Kasumi-1 (cell line): ENCODE measurements around the gene TCTN1.
"Not testable (repeated sequence)": the region's sequence is repeated elsewhere in the genome, so short reads cannot be mapped to it uniquely, and the experiment has no call there.

Experiments
- DNase-seq, 2 experiments: peaks; one replicate each; lab custom pipeline; 2025; lab: John Stamatoyannopoulos, UW

TCTN1 gene

DNA sequence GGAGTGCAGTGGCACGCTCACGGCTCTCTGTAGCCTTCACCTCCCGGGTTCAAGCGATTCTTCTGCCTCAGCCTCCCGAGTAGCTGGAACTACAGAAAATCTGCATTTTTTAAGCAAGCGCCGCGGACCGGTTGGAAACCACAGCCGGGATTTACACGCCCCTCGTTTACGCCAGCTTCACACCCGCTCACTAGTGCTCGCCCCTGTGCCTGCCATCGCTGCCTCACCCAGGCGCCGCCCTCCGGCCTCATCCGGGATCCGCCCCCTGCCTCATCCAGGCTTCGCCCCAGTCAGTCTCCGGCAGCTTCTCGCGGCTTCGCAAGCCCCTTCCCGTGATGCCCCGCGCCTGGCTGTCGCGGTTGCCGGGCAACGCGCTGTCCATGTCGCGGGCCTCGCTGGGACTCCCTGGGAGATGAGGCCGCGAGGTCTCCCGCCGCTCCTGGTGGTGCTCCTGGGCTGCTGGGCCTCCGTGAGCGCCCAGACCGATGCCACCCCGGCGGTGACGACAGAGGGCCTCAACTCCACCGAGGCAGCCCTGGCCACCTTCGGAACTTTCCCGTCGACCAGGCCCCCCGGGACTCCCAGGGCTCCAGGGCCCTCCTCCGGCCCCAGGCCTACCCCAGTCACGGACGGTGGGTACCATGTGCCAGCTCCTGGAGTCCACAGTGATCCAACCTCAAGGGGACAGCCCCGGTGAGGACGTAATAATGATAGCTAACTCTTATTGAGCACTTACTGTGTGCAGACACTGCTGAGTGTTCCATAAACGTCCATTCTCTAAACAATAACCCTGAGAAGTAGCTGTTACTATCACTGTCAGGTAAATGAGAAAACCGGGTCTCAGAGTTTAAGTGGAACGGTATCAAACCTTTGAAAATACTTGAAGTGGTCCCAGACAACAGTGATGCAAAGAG, at the start of gene TCTN1:
TSS of gene TCTN1 (plus strand) at position 359 of the 914 bp plus-strand sequence. CDS start at position 413, 54 bp downstream.
- peak; percentile 95 to 96 for DNase-seq

DNA sequence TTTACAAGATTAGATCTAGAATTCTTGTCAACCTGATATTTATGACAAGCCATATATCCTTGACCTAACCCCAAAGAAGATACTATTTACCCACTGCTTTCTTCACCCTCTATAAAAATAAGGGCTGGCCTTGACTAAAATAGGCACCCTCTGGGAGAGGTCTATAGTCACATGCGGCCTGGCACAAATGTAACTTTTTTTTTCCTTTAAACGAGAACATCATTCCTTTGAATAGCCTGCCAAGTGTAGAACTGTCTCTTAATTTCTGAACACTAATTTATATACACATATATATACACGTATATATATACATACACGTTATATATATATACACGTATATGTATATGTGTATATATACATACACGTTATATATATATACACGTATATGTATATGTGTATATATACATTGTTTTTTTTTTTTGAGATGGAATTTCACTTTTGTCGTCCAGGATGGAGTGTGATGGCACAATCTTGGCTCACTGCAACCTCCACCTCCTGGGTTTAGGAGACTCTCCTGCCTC, 49.4 kb upstream of the TCTN1 start:
- no peak for DNase-seq

DNA sequence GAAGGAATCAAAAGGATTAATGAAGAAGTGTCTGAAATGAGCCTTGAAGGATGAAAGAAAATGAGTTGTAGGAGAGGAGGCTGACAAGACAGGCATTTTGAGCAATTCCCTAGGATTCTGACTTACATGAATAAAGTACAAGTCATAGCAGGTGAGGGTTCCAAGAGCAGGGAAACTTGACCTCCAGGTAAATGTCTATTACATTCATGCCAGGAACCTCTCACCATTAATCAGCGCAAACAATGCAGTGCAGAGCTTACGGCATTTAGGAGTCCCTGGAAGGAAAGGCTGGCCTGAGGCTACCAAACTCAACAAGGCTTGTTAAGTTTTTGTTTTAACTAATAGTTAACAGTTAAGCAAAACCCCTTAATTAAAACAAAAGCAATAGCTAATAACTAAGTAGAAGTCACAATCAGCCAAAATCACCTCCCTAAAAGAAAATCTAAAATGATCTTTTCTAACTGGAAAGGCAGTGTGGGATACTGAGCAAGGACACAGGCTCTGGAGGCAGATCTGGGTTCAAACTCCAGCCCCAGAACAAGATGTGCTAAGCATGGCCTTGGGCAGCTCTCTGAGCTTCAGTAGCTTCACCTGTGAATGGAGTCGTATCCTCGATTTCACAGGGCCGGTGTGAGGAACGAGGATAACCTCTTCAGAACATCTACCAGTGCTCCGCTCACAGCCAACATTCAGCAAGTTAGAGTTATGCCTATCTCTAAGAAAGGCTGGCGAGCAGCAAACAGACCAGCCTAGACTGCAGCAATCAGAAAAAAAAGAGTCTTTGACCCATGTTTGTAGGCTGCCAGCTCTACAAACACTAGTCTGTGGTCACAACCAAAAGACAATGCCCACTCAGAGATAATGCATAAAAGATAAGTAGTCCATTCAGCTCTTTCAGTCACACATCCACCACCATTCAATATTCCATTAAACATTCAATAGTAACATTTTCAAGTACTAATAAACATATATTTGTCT, 47.7 kb upstream of the TCTN1 start:
- DNase-seq: no peak

DNA sequence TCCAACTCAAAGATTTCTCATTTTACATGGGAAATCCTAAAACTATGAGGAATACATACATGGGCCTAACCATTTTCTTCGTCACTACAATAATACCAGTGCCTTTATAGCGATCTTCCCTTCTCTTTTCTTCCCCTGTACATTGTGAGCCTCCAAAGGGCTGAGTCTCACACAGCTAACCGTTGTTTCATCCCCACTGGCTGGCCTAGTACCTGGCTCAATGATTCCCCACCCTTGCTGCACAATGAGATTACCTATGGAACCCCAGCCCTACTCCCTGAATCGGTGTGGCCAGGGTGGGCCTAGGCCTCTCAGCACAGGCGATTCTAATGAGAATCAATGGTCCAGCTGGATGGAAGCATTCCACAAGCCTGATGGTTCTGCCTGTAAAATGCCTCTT, 46.9 kb upstream of the TCTN1 start:
- DNase-seq: no peak

DNA sequence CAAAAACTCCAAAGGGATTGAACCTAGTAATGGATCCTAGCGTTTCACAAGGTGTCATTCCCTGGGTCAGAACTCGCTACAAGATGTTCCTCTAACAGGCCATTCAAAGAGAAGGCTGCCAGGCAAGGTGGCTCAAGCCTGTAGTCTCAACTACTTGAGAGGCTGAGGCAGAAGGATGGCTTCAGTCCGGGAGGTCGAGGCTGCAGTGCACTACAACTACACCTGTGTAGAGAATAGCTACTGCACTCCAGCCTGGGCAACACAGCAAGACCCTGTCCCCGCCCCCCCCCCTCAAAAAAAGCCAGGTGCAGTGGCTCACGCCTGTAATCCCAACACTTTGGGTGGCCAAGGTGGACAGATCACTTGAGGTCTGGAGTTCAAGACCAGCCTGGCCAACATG, 45.2 kb upstream of the TCTN1 start:
- no peak for DNase-seq

DNA sequence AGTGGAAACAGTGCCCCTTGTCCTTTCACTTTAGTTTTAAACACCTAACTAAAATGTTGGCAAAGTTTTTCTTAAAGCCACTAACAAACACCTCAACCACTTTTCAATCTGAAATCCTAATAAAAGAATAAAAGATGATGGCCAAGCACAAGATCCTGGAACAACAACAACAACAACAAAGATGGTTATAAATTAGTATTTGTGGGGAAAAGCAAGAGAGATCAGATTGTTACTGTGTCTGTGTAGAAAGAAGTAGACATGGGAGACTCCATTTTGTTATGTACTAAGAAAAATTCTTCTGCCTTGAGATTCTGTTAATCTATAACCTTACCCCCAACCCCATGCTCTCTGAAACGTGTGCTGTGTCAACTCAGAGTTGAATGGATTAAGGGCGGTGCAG, 44.1 kb upstream of the TCTN1 start:
- DNase-seq: not testable (repeated sequence)

DNA sequence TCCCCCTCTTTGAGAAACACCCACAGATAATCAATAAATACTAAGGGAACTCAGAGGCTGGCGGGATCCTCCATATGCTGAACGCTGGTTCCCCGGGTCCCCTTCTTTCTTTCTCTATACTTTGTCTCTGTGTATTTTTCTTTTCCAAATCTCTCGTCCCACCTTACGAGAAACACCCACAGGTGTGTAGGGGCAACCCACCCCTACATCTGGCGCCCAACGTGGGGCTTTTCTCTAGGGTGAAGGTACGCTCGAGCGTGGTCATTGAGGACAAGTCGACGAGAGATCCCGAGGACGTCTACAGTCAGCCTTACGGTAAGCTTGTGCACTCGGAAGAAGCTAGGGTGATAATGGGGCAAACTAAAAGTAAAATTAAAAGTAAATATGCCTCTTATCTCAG, 43.1 kb upstream of the TCTN1 start:
- DNase-seq: not testable (repeated sequence)

DNA sequence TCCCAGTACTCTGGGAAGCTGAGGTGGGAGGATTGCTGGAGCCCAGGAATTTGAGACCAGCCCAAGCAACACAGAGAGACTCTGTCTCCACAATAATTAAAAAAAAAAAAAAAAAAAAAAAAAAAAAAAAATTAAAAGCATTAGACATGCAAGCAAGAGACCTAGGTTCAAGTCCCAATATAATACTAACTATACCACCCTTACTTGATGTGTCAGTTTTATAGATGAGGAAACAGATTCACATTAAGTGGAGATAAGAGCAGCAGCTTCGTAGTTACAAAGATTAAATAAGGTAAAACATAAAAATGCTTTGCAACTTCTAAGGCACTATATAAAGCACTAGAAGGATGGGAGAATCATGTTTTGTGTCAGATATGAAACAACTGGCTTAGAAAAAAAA, 39.9 kb upstream of the TCTN1 start:
- DNase-seq: no peak

DNA sequence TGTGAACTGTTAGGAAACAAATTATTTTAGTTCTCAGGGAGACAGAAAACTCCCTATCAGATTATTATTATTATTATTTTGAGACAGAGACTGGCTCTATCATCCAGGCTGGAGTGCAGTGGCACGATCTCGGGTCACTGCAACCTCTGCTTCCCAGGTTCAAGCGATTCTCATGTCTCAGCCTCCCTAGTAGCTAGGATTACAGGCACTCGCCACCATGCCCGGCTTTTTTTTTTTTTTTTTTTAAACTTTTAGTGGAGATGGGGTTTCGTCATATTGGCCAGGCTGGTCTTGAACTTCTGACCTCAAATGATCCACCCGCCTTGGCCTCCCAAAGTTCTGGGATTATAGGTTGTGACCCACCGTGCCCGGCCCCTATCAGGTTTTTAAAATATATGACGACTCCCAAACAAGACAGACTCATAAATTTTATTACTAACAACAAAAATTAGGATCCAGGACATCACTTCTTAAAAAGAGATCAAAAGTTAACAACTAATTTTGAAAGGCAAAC, 39.2 kb upstream of the TCTN1 start:
- not testable (repeated sequence) for DNase-seq

DNA sequence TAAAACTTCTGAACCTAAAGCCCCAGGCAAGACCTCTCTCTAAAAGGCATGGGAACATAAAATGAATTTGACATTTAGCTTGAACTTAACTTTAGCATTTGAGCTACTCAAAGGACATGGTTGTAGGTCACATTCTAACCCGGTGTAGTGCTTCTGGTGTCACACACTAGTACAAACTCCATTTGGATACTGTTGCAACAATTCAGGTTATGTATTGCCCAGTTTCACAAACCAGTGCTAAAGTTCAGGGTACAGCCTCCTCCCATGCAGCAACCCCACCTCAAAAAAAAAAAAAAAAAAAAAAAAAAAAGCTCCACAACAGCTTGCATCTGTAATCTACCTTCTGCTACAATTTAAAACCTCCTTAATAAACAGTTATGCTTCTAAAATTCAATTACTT, 38.6 kb upstream of the TCTN1 start:
- no peak for DNase-seq

DNA sequence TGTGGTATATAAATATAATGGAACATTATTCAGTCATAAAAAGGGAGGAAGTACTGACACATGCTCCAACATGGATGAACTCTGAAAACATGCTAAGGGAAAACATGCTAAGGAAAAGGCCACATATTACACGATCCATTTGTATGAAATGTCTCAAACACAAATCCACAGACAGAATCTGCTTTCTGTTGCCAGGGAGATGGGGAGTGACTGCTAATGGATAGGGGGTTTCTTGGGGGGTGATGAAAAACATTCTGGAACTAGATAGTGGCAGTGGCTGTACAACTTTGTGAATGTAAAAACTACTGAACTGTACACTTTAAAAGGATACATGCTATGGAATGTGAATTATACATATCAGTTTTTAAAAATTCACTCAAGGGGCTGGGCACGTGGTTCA, 37.4 kb upstream of the TCTN1 start:
- DNase-seq: no peak

DNA sequence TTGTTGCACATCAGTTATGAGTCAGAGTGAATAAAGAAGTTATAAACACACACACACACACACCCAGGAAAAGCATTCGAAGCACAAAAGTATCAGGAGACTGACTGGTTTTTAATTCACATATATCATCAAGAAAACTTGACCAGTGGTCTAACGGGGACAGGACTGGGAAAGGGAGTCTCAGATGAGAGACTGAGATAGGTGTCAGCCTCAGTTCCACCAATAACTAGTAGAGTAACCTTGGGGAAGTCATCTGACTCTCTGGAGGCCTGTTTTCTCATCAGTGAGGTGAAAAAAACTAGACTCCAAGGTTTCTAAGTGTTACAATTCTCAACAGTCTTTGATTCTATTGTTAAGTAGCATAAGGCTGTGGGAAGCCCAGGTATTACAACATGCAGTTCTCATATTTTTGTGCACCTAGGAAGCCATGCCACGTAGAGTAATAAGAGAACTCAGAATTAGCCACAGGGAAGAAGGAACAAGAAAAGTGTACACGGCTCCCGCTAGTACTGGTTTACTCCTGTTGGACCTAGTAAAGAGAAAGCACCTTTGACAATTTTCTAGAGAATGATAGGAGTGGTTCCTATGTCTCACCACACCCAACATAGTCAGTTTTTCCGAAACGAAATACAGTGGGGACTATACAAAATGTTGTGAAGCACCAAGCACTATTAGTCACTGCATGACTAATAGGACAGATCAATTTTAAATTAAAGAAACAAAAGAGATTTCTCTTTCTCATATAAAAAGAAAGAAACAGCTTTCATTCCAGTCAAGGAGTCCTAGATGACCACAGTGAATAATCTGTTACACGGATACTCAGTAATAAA, 35.9 kb upstream of the TCTN1 start:
- peak; percentile 64 to 75 for DNase-seq

DNA sequence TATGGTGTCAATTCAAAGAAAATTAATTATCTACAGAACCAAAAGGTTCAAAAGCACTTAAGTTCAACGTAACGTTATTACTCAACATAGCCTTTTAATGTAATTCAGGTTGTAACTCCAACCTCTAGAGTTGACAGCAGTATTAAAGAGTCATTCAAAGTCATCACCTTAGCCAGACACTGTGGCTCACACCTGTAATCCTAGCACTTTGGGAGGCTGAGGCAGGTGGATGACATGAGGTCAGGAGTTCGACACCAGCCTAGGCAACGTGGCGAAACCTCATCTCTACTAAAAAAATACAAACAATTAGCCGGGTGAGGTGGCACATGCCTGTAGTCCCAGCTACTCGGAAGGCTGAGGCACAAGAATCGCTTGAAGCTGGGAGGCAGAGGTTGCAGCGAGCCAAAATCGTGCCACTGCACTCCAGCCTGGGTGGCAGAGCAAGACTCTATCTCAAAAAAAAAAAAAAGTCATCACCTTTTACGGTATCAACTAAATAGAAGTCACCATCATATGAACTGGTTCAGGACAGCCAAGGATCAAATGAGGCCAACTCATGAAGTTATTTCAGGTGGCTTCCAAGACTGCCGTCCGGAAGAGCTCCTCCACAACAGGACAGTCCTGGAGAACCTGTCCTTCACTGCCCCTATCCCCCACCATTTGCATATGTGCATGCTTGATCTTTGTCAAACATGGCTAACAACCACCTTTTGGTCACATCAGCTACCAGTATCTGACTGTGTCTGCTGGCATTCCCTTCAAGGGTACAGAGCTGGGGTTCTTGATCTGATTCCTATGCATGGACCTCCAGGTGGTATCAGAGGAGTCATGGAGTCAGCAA, 35.0 kb upstream of the TCTN1 start:
- no peak for DNase-seq

DNA sequence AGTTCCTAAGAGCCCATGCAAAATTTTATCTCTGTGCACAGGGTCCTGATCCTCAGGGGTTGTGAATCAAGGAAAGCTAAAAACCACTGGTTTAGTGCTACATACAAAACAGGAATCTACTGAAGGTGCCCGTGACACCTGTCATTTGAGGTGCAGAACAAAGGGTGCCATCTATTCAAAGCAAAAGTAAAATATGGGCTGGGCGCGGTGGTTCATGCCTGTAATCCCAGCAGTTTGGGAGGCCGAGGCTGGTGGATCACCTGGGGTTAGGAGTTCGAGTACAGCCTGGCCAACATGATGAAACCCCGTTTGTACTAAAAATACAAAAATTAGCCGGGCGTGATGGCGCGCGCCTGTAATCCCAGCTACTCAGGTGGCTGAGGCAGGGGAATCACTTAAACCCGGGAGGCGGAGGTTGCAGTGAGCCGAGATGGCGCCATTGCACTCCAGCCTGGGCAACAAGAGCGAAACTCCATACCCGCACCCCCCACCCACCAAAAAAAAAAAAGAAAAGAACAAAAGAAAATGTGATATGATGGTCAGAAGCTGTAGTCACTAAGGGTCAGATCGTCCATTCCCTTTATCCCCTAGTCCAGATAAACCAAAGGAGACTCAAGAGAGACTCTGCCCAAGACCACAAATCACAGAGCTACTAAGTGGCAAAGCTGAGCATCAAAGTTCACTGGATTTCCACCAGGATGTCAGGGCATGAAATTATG, 34.2 kb upstream of the TCTN1 start:
- no peak for DNase-seq

DNA sequence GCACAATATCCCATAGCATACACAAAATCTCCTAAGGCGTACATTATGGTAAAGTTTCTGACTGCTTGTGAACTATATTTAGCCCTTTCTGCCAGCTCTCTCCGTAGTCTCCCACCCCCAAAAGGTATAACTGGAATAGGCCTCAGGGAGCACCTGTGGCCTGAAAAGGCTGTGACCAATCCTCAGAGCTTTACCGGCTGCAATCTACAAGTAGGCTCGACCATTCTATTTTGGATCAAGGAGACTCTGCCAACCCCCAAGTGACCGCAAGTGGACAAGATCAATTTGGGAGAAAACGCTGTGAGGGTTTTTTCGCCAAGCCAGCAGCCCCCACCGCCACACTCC, 32.0 kb upstream of the TCTN1 start:
- DNase-seq: no peak

DNA sequence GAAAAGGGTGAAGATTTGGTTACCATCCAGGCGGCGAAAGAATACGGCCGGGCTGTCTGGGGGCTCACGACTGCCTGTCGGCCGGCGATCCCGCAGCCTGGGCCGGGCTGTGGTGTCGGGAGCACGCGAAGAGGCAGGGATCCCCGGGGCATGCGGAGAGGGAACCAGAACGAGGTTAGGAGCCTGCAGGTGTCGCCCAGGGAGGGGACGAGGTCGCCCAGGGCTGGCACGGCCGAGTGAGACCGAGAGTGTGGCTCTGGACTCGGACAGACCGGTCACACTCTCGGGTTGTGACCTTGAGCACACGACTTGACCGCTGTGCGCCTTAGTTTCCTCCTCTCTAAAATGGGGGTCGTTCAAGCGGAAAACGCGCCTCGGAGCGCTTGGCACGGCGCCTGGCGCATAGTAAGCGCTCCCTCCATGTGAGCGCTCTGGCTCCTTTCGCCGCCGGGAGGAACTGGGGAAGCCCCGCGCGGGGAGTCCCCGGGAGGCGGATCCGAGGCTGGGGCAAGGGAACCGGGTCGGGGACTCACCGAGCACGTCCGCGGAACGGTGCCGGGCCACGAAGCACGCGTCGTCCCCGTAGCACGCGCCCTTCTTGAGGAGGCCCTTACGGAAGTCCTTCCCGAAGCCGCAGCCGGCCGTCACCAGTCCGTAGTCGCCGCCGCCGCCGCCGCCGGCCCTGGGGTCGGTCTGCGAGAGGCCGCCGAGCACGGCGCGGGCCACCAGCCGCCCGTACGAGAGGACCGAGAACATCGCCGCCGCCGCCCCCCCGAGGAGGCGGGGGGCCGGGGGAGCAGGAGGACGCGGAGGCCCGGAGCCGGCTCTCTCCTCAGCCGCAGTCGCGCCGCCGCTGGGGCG, 31.4 kb upstream of the TCTN1 start:
- peak in 1 of 2 experiments; percentile 48 for DNase-seq

DNA sequence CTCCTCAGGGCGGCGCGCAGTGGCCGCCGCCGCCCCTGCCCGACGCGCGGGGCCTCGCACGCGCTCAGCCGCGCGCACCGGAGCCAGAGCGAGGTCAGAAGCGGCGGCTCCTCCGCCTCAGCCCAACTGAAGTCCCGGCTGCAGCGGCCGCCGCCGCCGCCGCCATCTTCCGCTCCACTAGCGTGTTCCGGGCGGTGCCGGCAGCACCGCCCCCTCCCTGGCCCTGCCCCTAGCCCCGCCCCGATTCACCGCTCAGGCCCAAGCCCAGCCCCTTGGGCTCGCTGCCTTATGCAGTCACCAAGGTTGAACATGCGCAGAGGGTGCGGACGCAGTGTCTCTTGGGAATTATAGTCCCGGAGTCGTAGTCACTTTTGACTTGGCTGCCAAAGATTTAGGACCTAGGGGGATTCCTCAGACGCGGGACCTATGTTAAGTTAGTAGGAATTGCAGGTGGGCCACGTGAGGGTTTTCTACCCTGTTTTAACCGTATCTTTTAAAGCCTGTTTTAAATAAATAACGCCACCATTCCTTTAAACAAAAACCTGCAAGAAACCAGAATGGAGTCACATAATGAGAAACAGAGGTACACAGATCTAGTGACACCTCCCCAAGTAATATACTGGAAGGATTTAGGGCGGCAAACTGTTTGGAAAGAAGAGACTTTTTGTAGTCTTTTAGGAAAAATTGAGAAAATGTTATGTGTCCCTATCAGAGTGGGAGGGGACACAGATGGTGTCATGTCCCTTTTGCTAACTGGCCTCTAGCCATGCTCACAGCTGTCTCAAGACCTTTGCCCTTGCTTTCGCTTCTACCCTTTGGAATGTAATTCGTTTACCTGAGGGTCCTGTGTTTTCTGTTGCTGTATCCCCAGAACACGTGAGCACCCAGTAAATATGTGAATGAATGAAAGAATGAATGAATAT, 30.5 kb upstream of the TCTN1 start, which contains the start of gene PPTC7:
TSS of gene PPTC7 (minus strand) at position 182 of the 923 bp plus-strand sequence. CDS start 287 bp downstream, outside the sequence.
- DNase-seq: peak; percentile 92 to 93
